ENCODE results near the gene KLF3. TPM values are rescaled to one million over a fixed set of nuclear protein-coding genes. Genes with fewer than 3 reads are reported as not detected.

KLF3 gene
- total and polyA plus RNA-seq, 2 donors from 2014 or later: 9.3 to 87.7 TPM

DNA sequence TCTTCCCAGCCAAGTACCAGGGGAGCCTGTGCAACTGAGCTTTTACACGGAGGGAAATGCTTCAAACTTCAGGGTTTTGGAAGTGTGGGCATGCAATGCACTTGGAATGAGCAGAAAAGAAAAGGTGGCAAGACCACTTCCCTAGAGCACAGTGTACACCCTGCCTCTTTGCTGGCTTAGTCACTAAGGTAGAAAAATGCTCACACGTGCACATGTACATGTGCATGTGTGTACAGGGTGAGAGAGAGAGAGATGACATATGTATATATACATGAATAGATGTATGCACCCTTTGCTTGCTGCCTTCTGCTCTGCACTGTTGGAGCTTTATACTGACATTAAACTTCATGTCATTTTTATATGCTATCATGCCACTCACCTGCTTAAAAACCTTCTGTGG is 7.9 kb upstream of the KLF3 start:
- no peaks in the 10 kb centered on the region for H3K9me3 ChIP-seq (ENCODE audit: control insufficient read depth in 2 of 3, insufficient read depth in 1 of 3, low read length in 3 of 3)
- TF ChIP-seq, protein P1, sequence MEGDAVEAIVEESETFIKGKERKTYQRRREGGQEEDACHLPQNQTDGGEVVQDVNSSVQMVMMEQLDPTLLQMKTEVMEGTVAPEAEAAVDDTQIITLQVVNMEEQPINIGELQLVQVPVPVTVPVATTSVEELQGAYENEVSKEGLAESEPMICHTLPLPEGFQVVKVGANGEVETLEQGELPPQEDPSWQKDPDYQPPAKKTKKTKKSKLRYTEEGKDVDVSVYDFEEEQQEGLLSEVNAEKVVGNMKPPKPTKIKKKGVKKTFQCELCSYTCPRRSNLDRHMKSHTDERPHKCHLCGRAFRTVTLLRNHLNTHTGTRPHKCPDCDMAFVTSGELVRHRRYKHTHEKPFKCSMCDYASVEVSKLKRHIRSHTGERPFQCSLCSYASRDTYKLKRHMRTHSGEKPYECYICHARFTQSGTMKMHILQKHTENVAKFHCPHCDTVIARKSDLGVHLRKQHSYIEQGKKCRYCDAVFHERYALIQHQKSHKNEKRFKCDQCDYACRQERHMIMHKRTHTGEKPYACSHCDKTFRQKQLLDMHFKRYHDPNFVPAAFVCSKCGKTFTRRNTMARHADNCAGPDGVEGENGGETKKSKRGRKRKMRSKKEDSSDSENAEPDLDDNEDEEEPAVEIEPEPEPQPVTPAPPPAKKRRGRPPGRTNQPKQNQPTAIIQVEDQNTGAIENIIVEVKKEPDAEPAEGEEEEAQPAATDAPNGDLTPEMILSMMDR (IDR thresholded peaks at IDR 0.05; ENCODE audit: borderline replicate concordance, extremely low read depth, insufficient read depth): no peak
- H3K27me3 ChIP-seq (ENCODE audit: control insufficient read depth, insufficient read depth, low read length): no peaks in the 10 kb centered on the region
- no peak overlapping the region for H3K27ac ChIP-seq (ENCODE audit: low read depth in 2 of 2, low read length in 2 of 2)
- DNase-seq: no peak
- no peaks in the 10 kb centered on the region for H3K36me3 ChIP-seq (ENCODE audit: control insufficient read depth in 2 of 3, insufficient read depth in 3 of 3, low read length in 3 of 3)
- no peak overlapping the region for H3K9ac ChIP-seq (ENCODE audit: low read length in 3 of 3)
- H3K4me1 ChIP-seq (ENCODE audit: control insufficient read depth in 2 of 3, insufficient read depth in 2 of 3, low read depth in 1 of 3, low read length in 3 of 3): no peaks in the 10 kb centered on the region
- intact Hi-C loops (cut with DNase I): no loop called here
- no peak overlapping the region for H3K4me3 ChIP-seq (ENCODE audit: low read length in 3 of 3)
- no peak for FAIRE-seq

DNA sequence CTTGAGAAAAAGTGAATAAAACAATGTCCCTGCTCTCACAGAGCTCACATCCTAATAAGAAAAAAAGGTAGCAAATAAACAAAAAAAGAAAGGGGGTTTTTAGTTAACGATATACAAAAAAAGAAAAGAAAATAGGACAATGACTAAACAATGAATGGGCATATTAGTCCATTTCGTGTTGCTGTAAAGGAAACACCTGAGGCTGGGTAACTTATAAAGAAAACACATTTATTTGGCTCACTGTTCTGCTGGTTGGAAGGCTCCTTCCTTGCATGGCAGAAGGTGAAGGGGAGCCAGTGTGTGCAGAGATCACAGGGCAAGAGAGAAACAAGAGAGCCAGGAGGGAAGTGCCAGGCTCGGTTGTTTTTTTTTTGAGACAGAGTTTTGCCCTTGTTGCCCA is 4.7 kb upstream of the KLF3 start:
- DNase-seq: no peak
- Histone ChIP-seq H3K27me3 (ENCODE audit: control insufficient read depth, insufficient read depth, low read length) (no peaks in the 10 kb centered on the region), H3K9me3 (ENCODE audit: control insufficient read depth in 2 of 3, insufficient read depth in 1 of 3, low read length in 3 of 3) (no peaks in the 10 kb centered on the region), H3K4me3 (ENCODE audit: low read length in 3 of 3) (no peak overlapping the region), H3K4me1 (ENCODE audit: control insufficient read depth in 2 of 3, insufficient read depth in 2 of 3, low read depth in 1 of 3, low read length in 3 of 3) (peaks cover 0 to 2% (median 0%) of the 10 kb centered on the region in 3 donors), H3K27ac (ENCODE audit: low read depth in 2 of 2, low read length in 2 of 2) (no peak overlapping the region), H3K36me3 (ENCODE audit: control insufficient read depth in 2 of 3, insufficient read depth in 3 of 3, low read length in 3 of 3) (no peaks in the 10 kb centered on the region), H3K9ac (ENCODE audit: low read length in 3 of 3) (no peak overlapping the region)
- intact Hi-C loops (cut with DNase I): no loop called here
- TF ChIP-seq, protein P1 (IDR thresholded peaks at IDR 0.05; ENCODE audit: borderline replicate concordance, extremely low read depth, insufficient read depth): no peak
- FAIRE-seq: no peak

DNA sequence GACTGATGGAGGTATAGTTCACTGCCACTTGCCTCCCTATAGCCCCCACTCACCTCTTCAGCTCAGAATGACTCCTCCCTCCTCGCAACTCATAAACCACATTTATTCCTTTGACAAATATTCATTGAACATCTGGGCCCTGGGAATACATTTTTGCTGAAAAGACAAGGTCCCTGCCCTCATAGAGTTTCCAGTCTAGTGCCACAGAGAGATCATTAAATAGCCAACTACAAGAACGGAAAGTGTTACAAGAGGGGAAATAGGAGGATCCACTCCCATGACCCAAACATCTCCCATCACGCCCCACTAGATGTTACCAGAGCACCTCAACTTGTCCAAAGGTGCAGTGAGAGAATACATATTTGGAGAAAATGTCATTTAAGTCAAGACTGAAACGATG is 3.2 kb upstream of the KLF3 start:
- intact Hi-C loops (cut with DNase I): no loop called here
- Histone ChIP-seq H3K9me3 (ENCODE audit: control insufficient read depth in 2 of 3, insufficient read depth in 1 of 3, low read length in 3 of 3) (no peaks in the 10 kb centered on the region), H3K27ac (ENCODE audit: low read depth in 2 of 2, low read length in 2 of 2) (no peak overlapping the region), H3K36me3 (ENCODE audit: control insufficient read depth in 2 of 3, insufficient read depth in 3 of 3, low read length in 3 of 3) (no peaks in the 10 kb centered on the region), H3K27me3 (ENCODE audit: control insufficient read depth, insufficient read depth, low read length) (no peaks in the 10 kb centered on the region), H3K9ac (ENCODE audit: low read length in 3 of 3) (no peak overlapping the region), H3K4me1 (ENCODE audit: control insufficient read depth in 2 of 3, insufficient read depth in 2 of 3, low read depth in 1 of 3, low read length in 3 of 3) (peaks cover 0 to 2% (median under 1%) of the 10 kb centered on the region in 3 donors), H3K4me3 (ENCODE audit: low read length in 3 of 3) (no peak overlapping the region)
- TF ChIP-seq, protein P1 (IDR thresholded peaks at IDR 0.05; ENCODE audit: borderline replicate concordance, extremely low read depth, insufficient read depth): no peak
- FAIRE-seq: no peak
- DNase-seq: no peak

GRCh38 chr4:38661371-38661770 is 2.6 kb upstream of the KLF3 start:
- TF ChIP-seq, protein P1 (IDR thresholded peaks at IDR 0.05; ENCODE audit: borderline replicate concordance, extremely low read depth, insufficient read depth): no peak

More at GRCh38 chr4:38661371-38661770, 2.6 kb upstream of the KLF3 start:
- Histone ChIP-seq H3K9me3 (ENCODE audit: control insufficient read depth in 2 of 3, insufficient read depth in 1 of 3, low read length in 3 of 3) (no peaks in the 10 kb centered on the region), H3K4me3 (ENCODE audit: low read length in 3 of 3) (no peak overlapping the region), H3K27ac (ENCODE audit: low read depth in 2 of 2, low read length in 2 of 2) (no peak overlapping the region), H3K9ac (ENCODE audit: low read length in 3 of 3) (no peak overlapping the region), H3K4me1 (ENCODE audit: control insufficient read depth in 2 of 3, insufficient read depth in 2 of 3, low read depth in 1 of 3, low read length in 3 of 3) (peaks cover under 1 to 6% (median 2%) of the 10 kb centered on the region in 3 donors), H3K27me3 (ENCODE audit: control insufficient read depth, insufficient read depth, low read length) (no peaks in the 10 kb centered on the region), H3K36me3 (ENCODE audit: control insufficient read depth in 2 of 3, insufficient read depth in 3 of 3, low read length in 3 of 3) (no peaks in the 10 kb centered on the region)
- DNase-seq (no peak), FAIRE-seq (no peak)
- intact Hi-C loops (cut with DNase I): no loop called here

All from kidney (tissue), 14 donors.